ENCODE data around the gene SLC5A1.

GRCh38 chr22:32106930-32107329 is 63.9 kb downstream of the SLC5A1 start:
- TF ChIP-seq EMX1 (CRISPR knock-in tag; IDR thresholded peaks at IDR 0.05) = no peak
- TF ChIP-seq USF2 (CRISPR knock-in tag; IDR thresholded peaks at IDR 0.05) = no peak
- TF ChIP-seq HMGXB4 (CRISPR knock-in tag; IDR thresholded peaks at IDR 0.05) = no peak
- no peak for TF ChIP-seq SP1 (CRISPR knock-in tag; conservative IDR thresholded peaks at IDR 0.05)
- TF ChIP-seq ARID4B (CRISPR knock-in tag; IDR thresholded peaks at IDR 0.05; ENCODE audit: borderline replicate concordance) = no peak
- no peak for TF ChIP-seq CTCF (IDR thresholded peaks at IDR 0.05)
- TF ChIP-seq ZNF532 (CRISPR knock-in tag; IDR thresholded peaks at IDR 0.05; ENCODE audit: borderline replicate concordance) = no peak

All from WTC11 (cell line).